Vagina (tissue), 2 donors: ENCODE measurements around the gene C9orf85. TPM values are rescaled to one million over a fixed set of nuclear protein-coding genes. Genes with fewer than 3 reads are reported as not detected.

Experiments used
- DNase-seq, 2 donors: peaks; one replicate each; pipeline ENCODE4 v3.0.0-alpha.2; 2017; ENCODE audit errors: extremely low spot score in 2 of 2
- H3K27ac ChIP-seq: fragments of 200-600 bp; sonication (generic); one replicate; pipeline ENCODE4 v1.5.1; 2019
- H3K27me3 ChIP-seq: fragments of 200-600 bp; sonication (generic); one replicate; pipeline ENCODE4 v1.5.1; 2019
- H3K36me3 ChIP-seq, 2 donors: fragments of 200-600 bp; sonication (generic); one replicate each; pipeline ENCODE4 v1.5.1; 2017 to 2019
- H3K4me1 ChIP-seq: fragments of 200-600 bp; sonication (generic); one replicate; pipeline ENCODE4 v1.5.1; 2019
- H3K4me3 ChIP-seq, 2 donors: fragments of 200-600 bp; sonication (generic); 1 replicate in 1 of 2; 2 replicates in 1 of 2; pipeline ENCODE4 v1.5.1; 2016 to 2019
- H3K9me3 ChIP-seq: fragments of 200-600 bp; sonication (generic); one replicate; pipeline ENCODE4 v1.5.1; 2019
- POLR2A ChIP-seq, 2 donors: fragments of 450-650 bp; IDR thresholded peaks; one replicate each; pipeline ENCODE4 v1.6.1; 2017; ENCODE audit warnings: antibody characterized with exemption in 2 of 2, mild to moderate bottlenecking in 2 of 2, moderate library complexity in 2 of 2
- POLR2AphosphoS5 ChIP-seq, 2 donors: sonication (generic); formaldehyde crosslinking; IDR thresholded peaks; one replicate each; pipeline ENCODE4 v1.9.0; 2017; ENCODE audit warnings: antibody characterized with exemption in 2 of 2, mild to moderate bottlenecking in 2 of 2, low read depth in 1 of 2; ENCODE audit not compliant: insufficient read depth in 1 of 2
- intact Hi-C: fragments of 100-400 bp; cut with DNase I; formaldehyde crosslinking; loops from one replicate; pipeline ENCODE4 v1.15.1; 2023
- total RNA-seq: library from RNA; depleted of rRNA; stranded (reverse); fragments of >200 nt; gene quantifications from one replicate; pipeline ENCODE4 v1.2.3, GENCODE V29; 2016
- TF ChIP-seq, protein P1 (sequence below), 3 experiments: fragments of 450-650 bp in 2 of 3; fragments of 200-600 bp in 1 of 3; sonication (generic) in 1 of 3; IDR thresholded peaks; one replicate each; pipeline ENCODE4 v1.5.1; 2017 to 2019; ENCODE audit warnings: antibody characterized with exemption in 3 of 3, mild to moderate bottlenecking in 2 of 3, moderate library complexity in 2 of 3

C9orf85 gene
- total RNA-seq, 1 donor from 2014 or later, result 5.4 TPM

DNA sequence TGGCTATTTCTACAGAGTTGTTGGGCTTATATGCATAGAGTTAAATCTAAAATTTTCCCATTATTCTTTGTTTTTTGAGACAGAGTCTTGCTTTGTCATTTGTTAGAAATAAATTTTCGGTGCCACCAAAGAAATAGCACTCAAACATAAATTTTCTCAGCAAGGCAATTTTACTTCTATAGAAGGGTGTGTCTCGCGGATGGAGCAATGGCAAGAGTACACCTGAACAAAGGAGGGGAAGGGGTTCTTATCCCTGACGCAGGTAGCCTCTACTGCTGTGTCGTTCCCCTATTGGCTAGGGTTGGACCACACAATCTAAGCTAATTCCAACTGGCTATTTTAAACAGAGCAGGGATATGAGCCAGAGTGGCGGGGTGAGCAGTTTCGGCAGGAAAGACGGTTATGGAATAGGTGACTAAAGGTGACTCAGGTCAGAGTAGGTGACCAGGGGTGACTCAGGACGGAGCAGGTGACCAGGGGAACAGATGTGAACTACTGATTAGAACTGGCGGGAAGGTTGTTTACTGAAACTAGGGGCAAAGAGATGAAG is 57.2 kb downstream of the C9orf85 start:
- intact Hi-C loops, result no loop called here
- H3K36me3 ChIP-seq, result peaks cover 0 to 9% of the 10 kb centered on the region in 2 donors
- H3K27ac ChIP-seq, result no peak overlapping the region
- no peak for TF ChIP-seq POLR2AphosphoS5 (IDR thresholded peaks at IDR 0.05; ENCODE audit: insufficient read depth in 1 of 2, low read depth in 1 of 2)
- TF ChIP-seq, protein P1, sequence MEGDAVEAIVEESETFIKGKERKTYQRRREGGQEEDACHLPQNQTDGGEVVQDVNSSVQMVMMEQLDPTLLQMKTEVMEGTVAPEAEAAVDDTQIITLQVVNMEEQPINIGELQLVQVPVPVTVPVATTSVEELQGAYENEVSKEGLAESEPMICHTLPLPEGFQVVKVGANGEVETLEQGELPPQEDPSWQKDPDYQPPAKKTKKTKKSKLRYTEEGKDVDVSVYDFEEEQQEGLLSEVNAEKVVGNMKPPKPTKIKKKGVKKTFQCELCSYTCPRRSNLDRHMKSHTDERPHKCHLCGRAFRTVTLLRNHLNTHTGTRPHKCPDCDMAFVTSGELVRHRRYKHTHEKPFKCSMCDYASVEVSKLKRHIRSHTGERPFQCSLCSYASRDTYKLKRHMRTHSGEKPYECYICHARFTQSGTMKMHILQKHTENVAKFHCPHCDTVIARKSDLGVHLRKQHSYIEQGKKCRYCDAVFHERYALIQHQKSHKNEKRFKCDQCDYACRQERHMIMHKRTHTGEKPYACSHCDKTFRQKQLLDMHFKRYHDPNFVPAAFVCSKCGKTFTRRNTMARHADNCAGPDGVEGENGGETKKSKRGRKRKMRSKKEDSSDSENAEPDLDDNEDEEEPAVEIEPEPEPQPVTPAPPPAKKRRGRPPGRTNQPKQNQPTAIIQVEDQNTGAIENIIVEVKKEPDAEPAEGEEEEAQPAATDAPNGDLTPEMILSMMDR (IDR thresholded peaks at IDR 0.05), result no peak
- no peak for TF ChIP-seq POLR2A (IDR thresholded peaks at IDR 0.05)
- no peaks in the 10 kb centered on the region for H3K9me3 ChIP-seq
- no peak for DNase-seq
- no peak overlapping the region for H3K4me3 ChIP-seq
- no peaks in the 10 kb centered on the region for H3K4me1 ChIP-seq
- H3K27me3 ChIP-seq, result no peaks in the 10 kb centered on the region

DNA sequence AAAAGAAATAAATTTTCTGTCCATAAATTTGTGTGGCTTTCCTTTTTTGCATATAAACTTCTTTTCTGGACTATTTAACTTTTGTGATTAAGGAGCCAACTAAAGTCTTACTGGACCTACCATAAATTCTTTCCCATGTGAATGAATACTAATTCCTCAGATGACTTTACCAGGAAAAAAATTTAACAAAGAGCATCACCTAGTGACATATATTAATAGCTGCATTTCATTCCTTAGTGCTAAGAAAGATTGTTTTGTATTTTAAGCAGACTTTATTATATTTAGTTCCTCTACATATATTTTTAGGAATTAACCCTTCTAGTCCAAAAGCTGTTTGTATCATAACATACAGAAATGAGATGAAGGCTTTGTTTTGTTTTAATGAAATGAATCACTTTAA is 64.4 kb downstream of the C9orf85 start:
- Histone ChIP-seq H3K9me3 (no peaks in the 10 kb centered on the region), H3K36me3 (peaks cover 0 to 9% of the 10 kb centered on the region in 2 donors), H3K4me3 (no peak overlapping the region), H3K27me3 (no peaks in the 10 kb centered on the region), H3K27ac (no peak overlapping the region), H3K4me1 (no peaks in the 10 kb centered on the region)
- DNase-seq, result no peak
- intact Hi-C loops, result no loop called here
- TF ChIP-seq, protein P1 (IDR thresholded peaks at IDR 0.05), result peak in 1 of 3 experiments; percentile 23
- TF ChIP-seq POLR2AphosphoS5 (IDR thresholded peaks at IDR 0.05; ENCODE audit: insufficient read depth in 1 of 2, low read depth in 1 of 2), result no peak

DNA sequence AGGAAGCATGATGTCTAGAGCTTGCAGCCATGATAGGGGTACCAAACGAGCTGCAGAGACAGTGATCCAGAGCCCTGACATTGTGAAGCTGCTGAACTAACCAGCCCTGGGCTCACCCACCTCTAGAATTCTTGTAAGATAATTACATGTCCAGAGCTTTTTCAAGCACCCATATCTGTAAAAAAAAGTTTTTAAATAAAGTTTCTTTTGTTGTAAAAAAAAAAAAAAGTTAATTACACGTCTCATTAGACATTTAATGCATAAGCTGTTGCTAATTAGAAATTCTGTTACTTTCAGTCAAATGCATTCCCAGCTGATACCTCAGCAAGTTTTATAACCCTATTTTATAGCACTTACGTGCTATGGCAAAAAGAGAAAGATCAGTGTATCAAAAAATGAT is 65.6 kb downstream of the C9orf85 start:
- H3K36me3 ChIP-seq, result peaks cover 0 to 9% of the 10 kb centered on the region in 2 donors
- H3K4me1 ChIP-seq, result no peaks in the 10 kb centered on the region
- H3K27ac ChIP-seq, result no peak overlapping the region
- intact Hi-C loops, result no loop called here
- H3K9me3 ChIP-seq, result no peaks in the 10 kb centered on the region
- H3K27me3 ChIP-seq, result no peaks in the 10 kb centered on the region
- TF ChIP-seq POLR2A (IDR thresholded peaks at IDR 0.05) (no peak), POLR2AphosphoS5 (IDR thresholded peaks at IDR 0.05; ENCODE audit: insufficient read depth in 1 of 2, low read depth in 1 of 2) (no peak)
- TF ChIP-seq, protein P1 (IDR thresholded peaks at IDR 0.05), result no peak
- no peak for DNase-seq
- no peak overlapping the region for H3K4me3 ChIP-seq

DNA sequence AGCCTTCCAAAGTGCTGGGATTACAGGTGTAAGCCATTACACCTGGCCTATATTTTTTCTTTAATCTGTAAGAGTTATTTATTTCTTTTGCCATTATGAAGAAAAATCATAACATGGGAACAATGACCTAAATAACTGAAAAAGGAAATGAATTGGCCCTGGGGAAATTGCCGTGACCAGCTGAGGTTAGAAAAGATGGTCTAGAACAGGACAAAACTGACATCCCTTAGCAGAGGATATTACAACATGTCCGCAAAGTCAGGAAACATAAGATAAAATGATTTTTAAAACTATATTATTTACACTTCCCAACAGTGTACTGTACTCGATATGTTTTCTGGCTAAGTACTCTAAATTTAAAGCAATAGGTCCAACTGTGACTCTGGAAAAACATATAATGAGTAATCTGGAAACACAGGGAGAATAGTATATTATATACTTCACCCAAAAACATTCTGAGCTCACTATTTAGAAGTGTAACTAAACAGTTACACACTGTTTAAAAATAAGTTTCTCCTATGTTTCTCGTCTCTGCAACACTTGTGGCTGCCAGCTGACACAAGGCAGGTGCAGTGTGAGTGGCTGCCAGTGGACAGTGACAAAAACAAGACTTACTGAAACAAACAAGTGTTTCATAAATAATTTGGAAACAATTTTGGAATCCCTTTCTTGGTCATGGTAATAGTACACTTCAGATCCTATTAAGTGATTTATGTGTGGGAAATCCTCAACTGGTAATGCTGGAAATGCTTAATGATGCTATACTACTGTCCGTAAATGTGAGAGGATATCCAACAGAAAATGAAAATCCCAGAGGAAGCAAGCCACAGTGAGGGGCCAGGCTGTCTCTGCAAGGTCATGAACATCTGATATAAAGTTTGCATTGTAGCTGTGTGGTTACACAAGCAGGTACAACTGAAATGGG is 69.1 kb downstream of the C9orf85 start:
- Histone ChIP-seq H3K4me3 (no peak overlapping the region), H3K27ac (no peak overlapping the region), H3K9me3 (no peaks in the 10 kb centered on the region), H3K4me1 (no peaks in the 10 kb centered on the region), H3K27me3 (no peaks in the 10 kb centered on the region), H3K36me3 (no peaks in the 10 kb centered on the region)
- TF ChIP-seq POLR2A (IDR thresholded peaks at IDR 0.05) (no peak), POLR2AphosphoS5 (IDR thresholded peaks at IDR 0.05; ENCODE audit: insufficient read depth in 1 of 2, low read depth in 1 of 2) (no peak)
- TF ChIP-seq, protein P1 (IDR thresholded peaks at IDR 0.05), result no peak
- DNase-seq, result no peak
- intact Hi-C loops, result no loop called here

DNA sequence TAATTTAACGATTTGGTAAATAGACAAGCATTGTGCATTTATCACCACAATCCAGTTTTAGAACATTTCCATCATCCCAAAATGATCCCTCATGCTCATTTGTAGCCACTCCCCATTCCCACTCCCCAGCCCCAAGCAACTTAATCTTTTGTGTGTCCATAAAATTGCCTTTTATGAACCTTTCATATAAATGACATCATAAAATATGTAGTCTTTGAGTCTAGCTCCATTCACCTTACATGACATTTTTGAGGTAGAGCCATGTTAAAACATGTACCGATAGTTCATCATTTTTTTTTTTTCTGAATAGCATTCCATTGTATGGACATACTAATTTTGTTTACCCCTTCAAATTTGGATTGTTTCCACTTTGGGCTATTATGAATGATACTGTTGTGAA is 70.5 kb downstream of the C9orf85 start:
- intact Hi-C loops, result no loop called here
- TF ChIP-seq, protein P1 (IDR thresholded peaks at IDR 0.05), result no peak
- TF ChIP-seq POLR2A (IDR thresholded peaks at IDR 0.05), result no peak
- no peak for TF ChIP-seq POLR2AphosphoS5 (IDR thresholded peaks at IDR 0.05; ENCODE audit: insufficient read depth in 1 of 2, low read depth in 1 of 2)
- no peak overlapping the region for H3K27ac ChIP-seq
- no peak overlapping the region for H3K4me3 ChIP-seq
- H3K36me3 ChIP-seq, result no peaks in the 10 kb centered on the region
- H3K4me1 ChIP-seq, result no peaks in the 10 kb centered on the region
- no peak for DNase-seq
- H3K9me3 ChIP-seq, result no peaks in the 10 kb centered on the region
- no peaks in the 10 kb centered on the region for H3K27me3 ChIP-seq
